ENCODE measurements around the gene NDEL1. TPM values are rescaled to one million over a fixed set of nuclear protein-coding genes. Genes with fewer than 3 reads are reported as not detected.

NDEL1 gene
- total RNA-seq, 1 experiment from 2014 or later, result 38.4 TPM

- no peak overlapping the region for H3K9ac ChIP-seq (ENCODE audit: extremely low read depth, insufficient read length, low read length)
- WGBS (ENCODE audit: extremely low coverage, insufficient read length, low lambda C conversion rate), result no CpG with 5 or more reads among the region's 4 CpGs
- DNase-seq, result no peak
Observed at GRCh38 chr17:8488901-8489300, 53.2 kb downstream of the NDEL1 start.

More at GRCh38 chr17:8488901-8489300, 53.2 kb downstream of the NDEL1 start:
- no peak overlapping the region for H3K56ac ChIP-seq (ENCODE audit: insufficient read length, low read depth, low read length)
- H3K4me2 ChIP-seq (ENCODE audit: insufficient read depth, insufficient read length, low read length), result no peak overlapping the region
- no peak overlapping the region for H2BK12ac ChIP-seq (ENCODE audit: insufficient read length, low read depth, low read length)
- TF ChIP-seq CTCF (conservative IDR thresholded peaks at IDR 0.05), result no peak
- no peak overlapping the region for H3K4me3 Mint-ChIP-seq
- H2AFZ ChIP-seq (ENCODE audit: low read length), result no peak overlapping the region
- no peak overlapping the region for H3K27ac ChIP-seq (ENCODE audit: insufficient read length, low read depth, low read length)
- H3K9me3 Mint-ChIP-seq, result 0 out of 5 replicates have a peak, but pooled peaks cover 0 to 2% of the 10 kb centered on the region in 2 experiments
- no peaks in the 10 kb centered on the region; the same call in 1 of the 2 replicates for H3K27me3 Mint-ChIP-seq (ENCODE audit: low read depth)
- no peak overlapping the region for H3K4ac ChIP-seq (ENCODE audit: low read depth, low read length)
- H4K91ac ChIP-seq (ENCODE audit: insufficient read length, low read depth, low read length), result no peak overlapping the region
- H4K20me1 ChIP-seq (ENCODE audit: control insufficient read depth, insufficient read depth, insufficient read length), result no peaks in the 10 kb centered on the region
- H4K8ac ChIP-seq (replicated peaks; ENCODE audit: insufficient read length, low read depth, low read length), result no peak overlapping the region
- H4K5ac ChIP-seq (ENCODE audit: insufficient read length, low read depth, low read length), result no peak overlapping the region
- H3K79me2 ChIP-seq (ENCODE audit: insufficient read depth, low read length), result no peaks in the 10 kb centered on the region
- H2BK20ac ChIP-seq (ENCODE audit: low read depth, low read length, poor library complexity, severe bottlenecking), result no peak overlapping the region
- H3K79me1 ChIP-seq (ENCODE audit: insufficient read depth, low read depth, low read length, poor library complexity, severe bottlenecking), result no peaks in the 10 kb centered on the region
- H2BK15ac ChIP-seq (ENCODE audit: low read depth, low read length), result no peak overlapping the region
- no peak overlapping the region for H3T11ph ChIP-seq (ENCODE audit: low read length)
- H3K23me2 ChIP-seq (ENCODE audit: insufficient read length, low read depth, low read length, poor library complexity, severe bottlenecking), result no peaks in the 10 kb centered on the region
- no peaks in the 10 kb centered on the region for H3K9me3 ChIP-seq (ENCODE audit: control insufficient read depth, low read depth, low read length)
- no peak overlapping the region for H3K23ac ChIP-seq (ENCODE audit: insufficient read length, low read depth, low read length)
- H3K36me3 Mint-ChIP-seq (ENCODE audit: insufficient read depth in 1 of 3, low read depth in 3 of 3), result peaks cover 74 to 96% (median 95%) of the 10 kb centered on the region in 3 experiments
- peak overlapping the region in 1 of 3 experiments; percentile 89; a peak in 2 of 7 replicates for H3K27ac Mint-ChIP-seq
- no peaks in the 10 kb centered on the region for H3K27me3 ChIP-seq (ENCODE audit: insufficient read depth, low read length)
- no peak overlapping the region for H2AK5ac ChIP-seq (ENCODE audit: insufficient read length, low read length)
- H3K4me1 Mint-ChIP-seq, result no peaks in the 10 kb centered on the region
- no peak overlapping the region for H2BK5ac ChIP-seq (ENCODE audit: insufficient read length, low read length)
- H3K4me1 ChIP-seq (ENCODE audit: insufficient read depth, low read length), result no peaks in the 10 kb centered on the region
- no peak overlapping the region for H3K14ac ChIP-seq (ENCODE audit: insufficient read depth, low read length)
- H3K18ac ChIP-seq (ENCODE audit: insufficient read length, low read depth, low read length), result no peak overlapping the region
- H2BK120ac ChIP-seq (ENCODE audit: low read depth, low read length, poor library complexity, severe bottlenecking), result no peak overlapping the region

Data from H9 (cell line).